ENCODE measurements around the gene TKFC.
"Not testable (repeated sequence)": the region's sequence is repeated elsewhere in the genome, so short reads cannot be mapped to it uniquely, and the experiment has no call there.

Gene TKFC

DNA sequence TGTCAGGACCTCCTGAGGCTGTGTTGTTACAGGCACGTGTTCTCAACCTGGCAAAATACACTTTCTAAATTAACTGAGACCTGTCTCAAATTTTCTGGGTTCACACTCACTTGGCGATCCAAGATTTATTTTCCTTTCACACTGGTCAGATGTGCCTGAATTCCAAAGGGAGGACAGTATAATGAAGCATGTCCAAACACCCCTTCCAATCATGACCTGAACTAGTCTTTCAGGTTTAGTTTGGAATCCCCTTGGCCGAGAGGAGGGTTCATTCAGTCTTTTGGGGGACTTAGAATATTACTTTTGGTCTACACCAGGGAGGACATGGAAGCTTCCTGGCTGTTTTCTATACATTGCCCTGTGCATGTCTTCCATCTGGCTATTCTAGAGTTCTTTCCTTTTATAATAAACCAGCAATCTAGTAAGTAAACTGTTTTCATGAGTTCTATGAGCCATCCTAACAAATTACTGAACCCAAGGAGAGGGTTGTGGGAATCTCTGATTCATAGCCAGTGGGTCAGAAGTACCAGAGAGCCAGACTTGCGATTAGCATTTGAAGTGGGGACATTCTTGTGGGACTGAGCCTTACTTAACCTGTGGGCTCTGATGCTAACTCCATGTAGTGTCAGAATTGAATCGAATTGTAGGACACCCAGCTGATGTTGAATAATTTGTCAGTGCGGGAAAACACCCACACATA, 44.6 kb downstream of the TKFC start (continued):
- TF ChIP-seq OSR1 (CRISPR knock-in tag; IDR thresholded peaks at IDR 0.05) (no peak), ZFP3 (CRISPR knock-in tag; IDR thresholded peaks at IDR 0.05) (no peak), ZNF70 (CRISPR knock-in tag; IDR thresholded peaks at IDR 0.05) (no peak)

DNA sequence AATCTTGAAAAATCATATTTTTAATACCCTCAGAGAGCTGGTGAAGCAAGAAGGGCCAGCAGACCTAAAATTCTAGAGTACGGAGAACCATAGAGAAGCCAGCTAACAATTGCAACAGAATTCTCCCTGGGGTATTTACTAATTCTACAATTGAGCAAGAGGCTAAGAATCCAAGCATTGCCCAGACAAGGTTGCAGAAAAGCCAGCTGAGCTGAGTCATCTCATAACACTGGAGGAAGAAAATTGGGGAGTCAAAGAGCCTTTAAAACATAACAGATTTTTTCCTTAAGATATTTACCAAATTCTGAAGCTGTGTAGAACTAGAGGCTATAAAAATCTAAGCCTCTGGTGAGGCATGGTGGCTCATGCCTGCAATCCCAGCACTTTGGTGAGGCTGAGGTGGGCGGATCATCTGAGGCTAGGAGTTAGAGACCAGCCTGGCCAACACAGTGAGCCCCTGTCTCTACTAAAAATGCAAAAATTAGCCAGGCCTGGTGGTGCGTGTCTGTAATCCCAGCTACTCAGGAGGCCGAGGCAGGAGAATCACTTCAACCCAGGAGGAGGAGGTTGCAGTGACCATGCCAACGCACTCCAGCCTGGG, 45.8 kb downstream of the TKFC start:
- ATAC-seq: peak; percentile 86
- no peak for TF ChIP-seq ARNTL (CRISPR knock-in tag; IDR thresholded peaks at IDR 0.05; ENCODE audit: borderline replicate concordance, low read depth)
- TF ChIP-seq, protein P1, sequence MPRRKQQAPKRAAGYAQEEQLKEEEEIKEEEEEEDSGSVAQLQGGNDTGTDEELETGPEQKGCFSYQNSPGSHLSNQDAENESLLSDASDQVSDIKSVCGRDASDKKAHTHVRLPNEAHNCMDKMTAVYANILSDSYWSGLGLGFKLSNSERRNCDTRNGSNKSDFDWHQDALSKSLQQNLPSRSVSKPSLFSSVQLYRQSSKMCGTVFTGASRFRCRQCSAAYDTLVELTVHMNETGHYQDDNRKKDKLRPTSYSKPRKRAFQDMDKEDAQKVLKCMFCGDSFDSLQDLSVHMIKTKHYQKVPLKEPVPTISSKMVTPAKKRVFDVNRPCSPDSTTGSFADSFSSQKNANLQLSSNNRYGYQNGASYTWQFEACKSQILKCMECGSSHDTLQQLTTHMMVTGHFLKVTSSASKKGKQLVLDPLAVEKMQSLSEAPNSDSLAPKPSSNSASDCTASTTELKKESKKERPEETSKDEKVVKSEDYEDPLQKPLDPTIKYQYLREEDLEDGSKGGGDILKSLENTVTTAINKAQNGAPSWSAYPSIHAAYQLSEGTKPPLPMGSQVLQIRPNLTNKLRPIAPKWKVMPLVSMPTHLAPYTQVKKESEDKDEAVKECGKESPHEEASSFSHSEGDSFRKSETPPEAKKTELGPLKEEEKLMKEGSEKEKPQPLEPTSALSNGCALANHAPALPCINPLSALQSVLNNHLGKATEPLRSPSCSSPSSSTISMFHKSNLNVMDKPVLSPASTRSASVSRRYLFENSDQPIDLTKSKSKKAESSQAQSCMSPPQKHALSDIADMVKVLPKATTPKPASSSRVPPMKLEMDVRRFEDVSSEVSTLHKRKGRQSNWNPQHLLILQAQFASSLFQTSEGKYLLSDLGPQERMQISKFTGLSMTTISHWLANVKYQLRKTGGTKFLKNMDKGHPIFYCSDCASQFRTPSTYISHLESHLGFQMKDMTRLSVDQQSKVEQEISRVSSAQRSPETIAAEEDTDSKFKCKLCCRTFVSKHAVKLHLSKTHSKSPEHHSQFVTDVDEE (CRISPR knock-in tag; IDR thresholded peaks at IDR 0.05): no peak
- TF ChIP-seq RARB (CRISPR knock-in tag; IDR thresholded peaks at IDR 0.05): no peak
- no peak for TF ChIP-seq ESRRG (CRISPR knock-in tag; IDR thresholded peaks at IDR 0.05)

DNA sequence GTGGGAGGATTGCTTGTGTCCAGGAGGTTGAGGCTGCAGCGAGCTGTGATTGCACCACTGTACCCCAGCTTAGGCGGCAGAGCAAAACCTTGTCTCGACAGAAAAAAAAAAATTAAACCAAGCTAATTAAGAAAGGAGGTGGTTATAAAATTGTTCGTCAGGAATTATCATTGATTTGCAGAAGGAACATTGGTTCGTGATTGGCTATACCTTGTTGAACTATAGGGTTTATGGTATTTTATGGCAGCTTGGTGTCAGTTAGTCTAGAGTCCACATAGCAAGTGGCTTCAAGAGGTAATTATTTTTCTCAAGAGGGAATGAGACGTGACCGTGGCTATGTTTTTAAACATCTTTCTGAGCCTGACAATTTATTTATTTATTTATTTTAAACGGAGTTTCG, 47.9 kb downstream of the TKFC start:
- ATAC-seq: no peak
- TF ChIP-seq BACH2 (CRISPR knock-in tag; IDR thresholded peaks at IDR 0.05; ENCODE audit: borderline replicate concordance) (no peak), ESRRG (CRISPR knock-in tag; IDR thresholded peaks at IDR 0.05) (no peak), TOX (CRISPR knock-in tag; IDR thresholded peaks at IDR 0.05; ENCODE audit: borderline replicate concordance) (no peak), CSDC2 (CRISPR knock-in tag; IDR thresholded peaks at IDR 0.05) (no peak), TCF4 (CRISPR knock-in tag; IDR thresholded peaks at IDR 0.05; ENCODE audit: borderline replicate concordance) (no peak), ZNF70 (CRISPR knock-in tag; IDR thresholded peaks at IDR 0.05) (no peak), ZFP3 (CRISPR knock-in tag; IDR thresholded peaks at IDR 0.05) (no peak), ZC3H10 (CRISPR knock-in tag; IDR thresholded peaks at IDR 0.05) (no peak), GLIS3 (CRISPR knock-in tag; IDR thresholded peaks at IDR 0.05) (no peak), ZNF565 (CRISPR knock-in tag; conservative IDR thresholded peaks at IDR 0.05; ENCODE audit: low read depth) (no peak), RARB (CRISPR knock-in tag; IDR thresholded peaks at IDR 0.05) (no peak), ARNTL (CRISPR knock-in tag; IDR thresholded peaks at IDR 0.05; ENCODE audit: borderline replicate concordance, low read depth) (no peak), SNAI2 (CRISPR knock-in tag; IDR thresholded peaks at IDR 0.05) (no peak), ZFP30 (CRISPR knock-in tag; IDR thresholded peaks at IDR 0.05) (no peak), PPARA (CRISPR knock-in tag; IDR thresholded peaks at IDR 0.05; ENCODE audit: borderline replicate concordance) (no peak)
- TF ChIP-seq, protein P2, sequence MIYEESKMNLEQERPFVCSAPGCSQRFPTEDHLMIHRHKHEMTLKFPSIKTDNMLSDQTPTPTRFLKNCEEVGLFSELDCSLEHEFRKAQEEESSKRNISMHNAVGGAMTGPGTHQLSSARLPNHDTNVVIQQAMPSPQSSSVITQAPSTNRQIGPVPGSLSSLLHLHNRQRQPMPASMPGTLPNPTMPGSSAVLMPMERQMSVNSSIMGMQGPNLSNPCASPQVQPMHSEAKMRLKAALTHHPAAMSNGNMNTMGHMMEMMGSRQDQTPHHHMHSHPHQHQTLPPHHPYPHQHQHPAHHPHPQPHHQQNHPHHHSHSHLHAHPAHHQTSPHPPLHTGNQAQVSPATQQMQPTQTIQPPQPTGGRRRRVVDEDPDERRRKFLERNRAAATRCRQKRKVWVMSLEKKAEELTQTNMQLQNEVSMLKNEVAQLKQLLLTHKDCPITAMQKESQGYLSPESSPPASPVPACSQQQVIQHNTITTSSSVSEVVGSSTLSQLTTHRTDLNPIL (CRISPR knock-in tag; IDR thresholded peaks at IDR 0.05; ENCODE audit: low read depth): no peak
- TF ChIP-seq, protein P3, sequence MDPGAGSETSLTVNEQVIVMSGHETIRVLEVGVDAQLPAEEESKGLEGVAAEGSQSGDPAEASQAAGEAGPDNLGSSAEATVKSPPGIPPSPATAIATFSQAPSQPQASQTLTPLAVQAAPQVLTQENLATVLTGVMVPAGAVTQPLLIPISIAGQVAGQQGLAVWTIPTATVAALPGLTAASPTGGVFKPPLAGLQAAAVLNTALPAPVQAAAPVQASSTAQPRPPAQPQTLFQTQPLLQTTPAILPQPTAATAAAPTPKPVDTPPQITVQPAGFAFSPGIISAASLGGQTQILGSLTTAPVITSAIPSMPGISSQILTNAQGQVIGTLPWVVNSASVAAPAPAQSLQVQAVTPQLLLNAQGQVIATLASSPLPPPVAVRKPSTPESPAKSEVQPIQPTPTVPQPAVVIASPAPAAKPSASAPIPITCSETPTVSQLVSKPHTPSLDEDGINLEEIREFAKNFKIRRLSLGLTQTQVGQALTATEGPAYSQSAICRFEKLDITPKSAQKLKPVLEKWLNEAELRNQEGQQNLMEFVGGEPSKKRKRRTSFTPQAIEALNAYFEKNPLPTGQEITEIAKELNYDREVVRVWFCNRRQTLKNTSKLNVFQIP (CRISPR knock-in tag; IDR thresholded peaks at IDR 0.05; ENCODE audit: borderline replicate concordance, low read depth): no peak
- TF ChIP-seq, protein P4, sequence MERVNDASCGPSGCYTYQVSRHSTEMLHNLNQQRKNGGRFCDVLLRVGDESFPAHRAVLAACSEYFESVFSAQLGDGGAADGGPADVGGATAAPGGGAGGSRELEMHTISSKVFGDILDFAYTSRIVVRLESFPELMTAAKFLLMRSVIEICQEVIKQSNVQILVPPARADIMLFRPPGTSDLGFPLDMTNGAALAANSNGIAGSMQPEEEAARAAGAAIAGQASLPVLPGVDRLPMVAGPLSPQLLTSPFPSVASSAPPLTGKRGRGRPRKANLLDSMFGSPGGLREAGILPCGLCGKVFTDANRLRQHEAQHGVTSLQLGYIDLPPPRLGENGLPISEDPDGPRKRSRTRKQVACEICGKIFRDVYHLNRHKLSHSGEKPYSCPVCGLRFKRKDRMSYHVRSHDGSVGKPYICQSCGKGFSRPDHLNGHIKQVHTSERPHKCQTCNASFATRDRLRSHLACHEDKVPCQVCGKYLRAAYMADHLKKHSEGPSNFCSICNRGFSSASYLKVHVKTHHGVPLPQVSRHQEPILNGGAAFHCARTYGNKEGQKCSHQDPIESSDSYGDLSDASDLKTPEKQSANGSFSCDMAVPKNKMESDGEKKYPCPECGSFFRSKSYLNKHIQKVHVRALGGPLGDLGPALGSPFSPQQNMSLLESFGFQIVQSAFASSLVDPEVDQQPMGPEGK (CRISPR knock-in tag; IDR thresholded peaks at IDR 0.05; ENCODE audit: borderline replicate concordance): no peak

DNA sequence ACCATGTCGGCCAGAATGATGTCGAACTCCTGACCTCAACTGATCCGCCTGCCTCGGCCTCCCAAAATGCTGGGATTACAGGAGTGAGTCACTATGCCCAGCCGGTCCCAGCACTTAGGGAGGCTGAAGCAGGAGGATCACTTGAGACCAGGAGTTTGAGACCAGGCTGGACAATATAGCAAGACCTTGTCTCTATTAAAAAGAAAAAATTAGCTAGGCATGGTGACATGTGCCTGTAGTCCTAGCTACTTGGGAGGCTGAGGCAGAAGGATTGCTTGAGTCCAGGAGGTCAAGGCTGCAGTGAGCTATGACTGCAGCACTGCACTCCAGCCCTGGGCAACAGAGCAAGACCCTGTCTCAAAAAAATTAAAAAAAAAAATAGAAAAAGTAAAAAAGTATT, 50.8 kb downstream of the TKFC start:
- ATAC-seq: not testable (repeated sequence)

All from SK-N-SH treated with all-trans-retinoic acid at 6 μM for 48 hours (cell line).